Left hindlimb (tissue), 1 donor: ENCODE data around the gene DMBX1.

ENCODE experiments used
- DNase-seq: peaks from one replicate; pipeline ENCODE4 v3.0.0-alpha.2; 2018

The DMBX1 gene

DNA sequence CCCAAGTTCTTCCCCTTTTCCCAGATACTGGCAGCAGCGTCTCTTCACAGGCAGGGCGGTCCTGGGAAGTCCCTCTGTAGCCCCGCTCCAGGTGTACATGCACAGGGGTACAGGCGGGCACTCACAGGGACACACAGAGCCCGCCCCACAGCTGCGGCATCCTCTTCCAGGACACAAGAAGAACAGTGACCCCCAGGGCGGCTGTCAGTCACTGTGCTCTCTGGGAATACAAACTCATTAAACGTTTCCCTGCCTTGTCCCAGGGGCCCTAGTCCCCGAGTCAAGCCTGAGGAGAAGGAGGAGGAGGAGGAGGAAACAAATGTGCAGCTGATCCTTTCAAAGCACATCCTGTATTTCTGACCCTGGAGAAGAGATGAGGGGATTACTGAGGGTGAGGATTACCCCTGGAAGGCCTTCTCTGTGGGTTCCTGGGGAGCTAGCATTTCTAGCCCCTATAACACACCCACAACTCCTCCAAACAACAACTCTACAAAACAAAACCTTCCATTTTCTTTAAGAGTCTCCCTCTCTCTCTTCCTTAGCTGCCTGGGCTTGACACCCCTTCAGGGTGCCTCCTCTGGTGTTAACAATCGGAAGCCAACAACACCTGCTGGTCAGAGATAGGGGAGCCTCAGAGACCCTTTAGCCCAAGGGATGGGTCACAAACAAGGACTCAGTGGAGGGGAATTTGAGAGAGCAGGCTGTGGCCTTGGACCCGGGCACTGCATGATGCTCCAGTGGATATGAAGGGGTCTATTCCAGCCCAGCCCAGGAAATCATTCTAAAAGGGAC, 28.4 kb upstream of the DMBX1 start:
- no peak for DNase-seq

- no peak for DNase-seq
These were observed 27.7 kb upstream of the DMBX1 start for GRCh38 chr1:46461809-46462448.

DNA sequence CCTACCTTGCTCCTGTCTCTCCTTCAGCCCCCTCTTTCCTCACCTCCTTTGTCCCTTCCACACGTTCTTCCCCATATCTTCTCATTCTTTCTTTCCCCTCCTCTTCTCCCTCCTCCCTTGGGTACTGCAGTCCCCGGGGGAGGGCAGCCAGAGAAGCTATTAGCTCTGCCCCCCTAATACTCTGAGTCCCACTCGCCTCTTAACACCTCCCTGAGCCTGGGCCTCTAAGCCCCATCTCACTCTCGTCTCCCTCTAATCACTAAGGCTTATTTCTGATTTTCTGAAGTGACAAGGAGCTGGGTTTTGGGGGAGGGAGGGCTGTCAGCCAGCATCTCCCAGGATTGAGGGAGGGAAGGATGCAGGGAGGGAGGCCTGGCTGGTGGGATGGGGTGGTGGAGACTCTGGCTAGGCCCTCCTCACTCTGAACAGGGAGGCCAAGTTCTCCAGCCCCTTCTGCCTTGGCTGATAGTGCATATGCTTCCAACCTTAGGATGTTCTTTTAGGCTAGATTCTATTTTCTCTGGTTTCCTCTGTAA, 25.6 kb upstream of the DMBX1 start:
- DNase-seq, result no peak

- DNase-seq, result no peak
These were observed 24.7 kb upstream of the DMBX1 start for GRCh38 chr1:46464915-46465314.

DNA sequence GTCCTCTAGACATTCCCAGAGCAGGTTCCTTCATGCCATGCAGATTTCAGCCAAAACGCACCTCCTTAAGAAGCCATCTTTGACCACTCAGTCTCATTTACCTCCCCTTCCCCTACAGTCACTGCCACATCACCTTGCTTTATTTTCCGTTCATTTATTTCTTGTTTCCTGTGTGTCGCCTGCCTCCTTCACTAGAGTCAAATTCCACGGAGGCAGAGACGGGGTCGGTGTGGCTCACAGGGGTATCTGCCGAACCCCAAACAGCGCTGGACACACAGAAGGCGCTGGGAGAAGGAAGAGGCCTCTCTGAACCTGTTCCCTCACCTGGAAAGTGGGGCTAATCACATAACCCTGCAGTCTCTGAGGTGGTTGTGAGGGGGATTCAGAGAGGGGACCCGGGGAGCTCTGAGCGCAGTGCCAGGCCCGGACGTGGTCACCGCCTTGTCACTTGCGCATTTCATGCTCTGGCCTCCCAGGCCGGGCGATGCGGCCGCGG, 23.6 kb upstream of the DMBX1 start:
- no peak for DNase-seq

DNA sequence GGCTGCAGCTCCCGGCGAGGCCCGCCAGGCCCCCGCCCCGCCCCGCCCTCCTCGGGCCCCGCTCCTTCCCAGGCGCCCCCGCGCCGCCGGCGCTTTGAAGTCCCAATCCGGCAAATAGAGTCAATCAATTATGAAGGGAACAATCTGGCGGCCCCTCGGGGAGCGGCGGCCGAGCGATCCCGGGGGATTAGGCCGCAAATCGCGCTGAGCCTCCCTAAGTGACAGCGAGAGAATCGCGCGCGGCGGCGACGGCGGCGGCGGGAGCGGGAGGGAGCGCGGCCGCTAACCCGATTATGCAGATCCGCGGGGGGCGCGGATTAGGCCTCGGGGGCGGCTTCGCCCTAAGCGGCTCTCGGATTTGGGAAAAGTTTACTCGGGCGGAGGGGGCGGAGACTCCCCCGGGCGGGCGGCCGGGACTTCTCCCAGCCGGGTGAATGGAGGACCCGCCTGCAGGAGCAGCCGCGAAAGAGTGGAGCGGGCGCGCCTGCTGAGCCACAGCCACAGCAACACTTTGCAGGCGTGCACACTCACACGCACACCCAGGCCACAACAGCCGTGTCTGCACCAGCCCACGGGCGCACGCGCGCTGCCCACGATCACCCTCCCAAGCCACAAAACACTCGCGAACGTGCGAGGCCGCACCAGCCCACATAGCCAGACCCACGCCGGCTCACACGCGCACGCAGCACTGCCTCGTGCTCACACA, 23.0 kb upstream of the DMBX1 start:
- DNase-seq, result no peak

- DNase-seq, result no peak
These were observed 22.5 kb upstream of the DMBX1 start for GRCh38 chr1:46467183-46467504.

DNA sequence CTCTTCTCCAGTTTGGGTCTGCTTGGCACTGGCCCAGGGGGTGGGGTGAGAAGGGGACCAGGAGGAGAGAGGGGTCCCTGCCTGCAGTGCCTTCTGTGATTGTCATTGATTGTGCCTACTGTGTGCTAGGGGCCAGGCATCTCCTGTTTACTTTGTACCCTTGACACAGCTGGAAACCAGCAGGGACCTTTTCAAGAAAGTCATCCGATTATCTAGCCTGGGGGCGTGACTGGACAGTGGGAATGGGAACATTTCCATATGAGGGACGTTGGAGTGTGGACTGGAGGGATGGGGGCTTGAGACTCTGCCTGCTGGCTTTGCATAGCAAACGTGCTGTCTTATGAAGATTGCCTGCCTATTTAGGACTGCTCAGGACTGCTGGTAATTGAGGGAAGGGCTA, 19.8 kb upstream of the DMBX1 start:
- DNase-seq, result no peak

DNA sequence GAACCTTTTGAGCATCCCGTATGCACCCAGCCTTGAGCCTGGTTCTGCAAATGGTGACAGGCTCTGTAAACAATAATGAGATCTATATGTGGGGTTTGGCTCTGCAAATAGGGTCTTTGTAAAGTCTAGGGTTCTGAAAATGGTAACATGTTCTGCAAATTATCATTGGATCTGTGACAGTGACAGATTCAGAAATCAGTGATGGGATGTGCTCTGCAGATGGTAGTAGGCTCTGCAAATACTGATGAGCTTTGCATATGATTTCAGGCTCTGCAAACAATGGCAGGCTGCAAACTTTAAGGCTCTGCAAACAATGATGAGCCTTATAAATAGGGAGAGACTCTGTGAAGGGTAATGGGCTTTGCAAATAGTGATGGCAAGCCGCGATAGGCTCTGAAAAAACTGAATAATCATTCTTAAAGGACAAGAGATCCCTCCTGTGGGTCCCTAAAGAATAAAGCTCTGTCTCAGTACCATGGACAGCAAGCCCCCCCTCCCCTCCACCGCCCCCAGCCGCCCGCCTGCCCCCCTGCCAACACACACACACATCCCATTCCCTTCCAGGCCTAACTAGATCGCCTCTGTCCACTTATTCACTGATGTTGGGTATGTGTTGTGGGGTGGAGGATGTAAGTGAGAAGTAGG, 17.7 kb upstream of the DMBX1 start:
- no peak for DNase-seq

DNA sequence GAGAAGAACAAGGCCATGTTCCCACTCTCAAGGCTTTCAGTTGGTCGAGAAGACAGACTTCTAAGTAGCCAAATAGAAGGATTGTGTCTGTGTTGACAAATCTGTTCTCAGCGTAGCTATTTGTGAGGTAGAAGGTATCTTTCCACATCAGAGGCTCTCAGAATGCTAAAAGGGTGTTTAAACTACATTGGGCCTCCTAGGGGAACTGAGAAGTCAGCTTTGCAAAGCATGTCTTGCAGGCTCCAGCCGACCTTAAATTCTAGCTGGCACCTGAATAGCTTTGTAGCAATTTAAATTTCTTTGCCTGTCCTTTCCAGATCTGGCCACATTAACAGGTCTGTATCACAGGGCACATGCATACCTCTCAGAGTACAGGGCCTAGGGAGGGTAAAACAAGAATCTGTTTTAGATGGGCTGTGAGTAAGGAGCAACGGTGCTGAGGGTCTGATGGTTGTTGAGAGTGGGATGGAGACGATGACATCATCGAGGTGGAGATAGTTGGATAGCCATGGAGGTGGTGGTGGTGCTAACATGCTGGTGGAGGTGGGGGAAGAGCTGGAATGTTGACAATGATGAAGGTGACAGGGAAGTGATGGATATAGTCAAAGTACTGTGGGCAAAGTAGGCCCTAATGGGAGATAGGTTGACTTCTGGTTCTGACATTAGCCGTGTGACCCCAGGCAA, 17.0 kb upstream of the DMBX1 start:
- no peak for DNase-seq

GRCh38 chr1:46473991-46474390, 15.6 kb upstream of the DMBX1 start:
- DNase-seq, result no peak

DNA sequence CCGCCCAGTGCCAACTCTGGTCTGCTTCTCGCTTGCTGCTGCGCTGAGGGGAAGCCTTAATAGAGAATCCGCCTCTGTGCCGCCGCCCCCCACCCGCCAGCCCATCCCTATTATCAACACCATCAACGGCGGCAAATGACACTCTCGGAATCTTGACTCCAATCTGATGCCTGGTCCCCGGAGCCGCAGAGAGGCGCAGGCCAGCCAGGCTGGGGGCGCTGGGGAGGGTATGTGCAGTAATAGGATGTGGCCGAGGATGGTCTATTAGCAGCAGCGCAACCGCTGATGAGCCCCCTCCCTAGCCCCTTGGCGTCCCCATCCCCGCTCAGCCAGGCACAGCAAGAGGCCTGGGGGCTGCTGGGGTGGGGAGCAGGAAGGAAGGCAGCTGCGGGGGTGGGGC, 15.1 kb upstream of the DMBX1 start:
- no peak for DNase-seq

- no peak for DNase-seq
These were observed 13.0 kb upstream of the DMBX1 start for GRCh38 chr1:46476673-46477072.

- DNase-seq, result peak; percentile 67
These were observed 12.3 kb upstream of the DMBX1 start for GRCh38 chr1:46477153-46477929.

DNA sequence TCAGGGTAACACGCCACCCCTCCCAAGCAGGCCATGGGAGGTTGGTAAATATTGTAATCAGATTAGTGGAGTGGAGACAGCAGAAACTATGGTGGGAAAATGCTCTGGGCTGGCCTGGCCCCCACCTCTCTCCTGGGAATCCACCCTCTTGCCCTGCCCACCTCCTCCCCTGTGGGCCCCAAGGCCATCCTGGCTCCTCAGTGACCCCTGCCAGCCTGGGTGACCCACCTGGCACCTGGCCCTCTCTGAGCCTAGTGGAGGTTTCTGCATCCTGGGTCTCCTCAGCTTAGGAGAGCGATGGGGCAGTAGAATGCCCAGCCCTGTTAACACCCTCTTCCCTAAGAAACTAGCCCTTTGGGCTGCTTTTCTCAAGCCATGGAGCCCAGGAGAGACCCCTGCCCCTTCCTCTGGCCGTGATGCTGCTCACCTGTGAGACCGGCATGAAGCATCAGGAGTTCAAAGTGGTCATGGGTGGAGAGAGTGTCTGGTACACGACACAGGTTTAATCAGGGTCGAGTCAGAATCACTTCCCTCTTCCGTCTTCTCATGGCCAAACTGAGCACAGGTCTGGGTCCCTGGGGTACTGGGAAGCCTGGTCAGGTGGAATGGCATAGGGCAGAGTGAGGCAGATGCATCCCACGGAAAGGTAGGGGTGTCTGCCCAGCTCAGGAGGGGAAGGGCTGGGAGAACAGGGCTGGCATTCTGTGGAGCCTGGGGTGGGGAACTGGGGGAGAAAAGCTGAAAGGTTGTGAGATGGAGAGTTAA, 10.7 kb upstream of the DMBX1 start:
- DNase-seq, result no peak

DNA sequence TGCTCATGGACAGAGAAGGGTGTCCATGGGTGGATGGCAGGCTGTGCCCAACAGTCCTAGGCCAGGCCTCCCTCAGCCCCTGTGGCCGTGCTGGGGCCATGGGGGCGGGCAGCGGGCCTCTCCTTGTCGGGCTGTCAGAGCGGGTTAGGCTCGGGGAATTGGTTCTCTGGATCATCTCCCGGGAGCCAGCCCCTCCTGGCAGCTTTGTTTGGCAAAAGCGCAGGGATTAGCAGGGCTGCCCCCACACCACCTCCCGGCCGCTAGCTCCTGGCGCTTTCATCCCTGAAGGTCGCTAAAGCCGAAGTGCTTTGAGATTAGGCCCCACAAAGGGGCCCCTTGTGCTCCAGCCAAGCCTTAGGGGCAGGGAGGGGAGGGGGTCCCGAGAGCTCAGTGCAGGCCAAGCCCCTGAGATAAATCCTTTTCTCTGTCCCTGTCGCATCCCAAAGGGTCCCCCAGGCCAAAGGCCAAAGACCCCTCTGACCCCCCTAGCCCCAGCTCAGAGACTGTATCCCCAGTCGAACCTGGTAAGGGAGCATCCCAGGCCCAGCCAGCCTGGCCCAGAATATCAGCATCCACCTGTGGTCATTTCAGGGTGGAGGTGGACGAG, 9.8 kb upstream of the DMBX1 start:
- no peak for DNase-seq

GRCh38 chr1:46480959-46481646, 8.5 kb upstream of the DMBX1 start:
- DNase-seq, result no peak

GRCh38 chr1:46481961-46482360, 7.7 kb upstream of the DMBX1 start:
- no peak for DNase-seq

GRCh38 chr1:46483589-46483988, 6.0 kb upstream of the DMBX1 start:
- no peak for DNase-seq
